ENCODE measurements around the gene ESYT2. TPM values are rescaled to one million over a fixed set of nuclear protein-coding genes. Genes with fewer than 3 reads are reported as not detected.
A peak's percentile ranks its signal among the peaks of the same experiment; 100 is the strongest.

Gene ESYT2
- total and polyA plus RNA-seq, 2 donors (not counting 1 experiment from before 2014, with no cell fraction given) = 66.0 to 93.0 TPM

GRCh38 chr7:158742065-158742821 is 87.1 kb downstream of the ESYT2 start:
- Histone ChIP-seq H3K9me3 (ENCODE audit: control insufficient read depth, insufficient read depth, low read depth, low read length) (no peaks in the 10 kb centered on the region), H3K27me3 (ENCODE audit: control insufficient read depth, insufficient read depth, low read length) (no peaks in the 10 kb centered on the region), H4K20me1 (ENCODE audit: control insufficient read depth, extremely low read depth, insufficient read depth, low read length) (no peaks in the 10 kb centered on the region), H3K36me3 (ENCODE audit: control insufficient read depth, insufficient read depth, low read length) (peaks cover 19% of the 10 kb centered on the region), H3K79me2 (ENCODE audit: control insufficient read depth, insufficient read depth, low read length) (no peaks in the 10 kb centered on the region), H3K9ac (ENCODE audit: insufficient read depth, low read length) (no peak overlapping the region), H2AFZ (ENCODE audit: low read length) (no peak overlapping the region), H3K4me1 (ENCODE audit: control insufficient read depth, extremely low read depth, insufficient read depth, low read length) (peaks cover 11% of the 10 kb centered on the region), H3K4me2 (ENCODE audit: extremely low read depth, insufficient read depth, low read length) (no peak overlapping the region), H3K4me3 (replicated peaks in 1 of 4; ENCODE audit: control extremely low read depth in 1 of 4, insufficient read depth in 1 of 4, low read depth in 3 of 4, low read length in 4 of 4) (no peak overlapping the region), H3K27ac (ENCODE audit: insufficient read depth, low read length) (no peak overlapping the region)
- no peak for DNase-seq (ENCODE audit: low read depth in 2 of 2)
- TF ChIP-seq, protein P1, sequence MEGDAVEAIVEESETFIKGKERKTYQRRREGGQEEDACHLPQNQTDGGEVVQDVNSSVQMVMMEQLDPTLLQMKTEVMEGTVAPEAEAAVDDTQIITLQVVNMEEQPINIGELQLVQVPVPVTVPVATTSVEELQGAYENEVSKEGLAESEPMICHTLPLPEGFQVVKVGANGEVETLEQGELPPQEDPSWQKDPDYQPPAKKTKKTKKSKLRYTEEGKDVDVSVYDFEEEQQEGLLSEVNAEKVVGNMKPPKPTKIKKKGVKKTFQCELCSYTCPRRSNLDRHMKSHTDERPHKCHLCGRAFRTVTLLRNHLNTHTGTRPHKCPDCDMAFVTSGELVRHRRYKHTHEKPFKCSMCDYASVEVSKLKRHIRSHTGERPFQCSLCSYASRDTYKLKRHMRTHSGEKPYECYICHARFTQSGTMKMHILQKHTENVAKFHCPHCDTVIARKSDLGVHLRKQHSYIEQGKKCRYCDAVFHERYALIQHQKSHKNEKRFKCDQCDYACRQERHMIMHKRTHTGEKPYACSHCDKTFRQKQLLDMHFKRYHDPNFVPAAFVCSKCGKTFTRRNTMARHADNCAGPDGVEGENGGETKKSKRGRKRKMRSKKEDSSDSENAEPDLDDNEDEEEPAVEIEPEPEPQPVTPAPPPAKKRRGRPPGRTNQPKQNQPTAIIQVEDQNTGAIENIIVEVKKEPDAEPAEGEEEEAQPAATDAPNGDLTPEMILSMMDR (conservative IDR thresholded peaks at IDR 0.05 in 1 of 2, IDR thresholded peaks at IDR 0.05 in 1 of 2; ENCODE audit: low read depth in 1 of 2, low read length in 2 of 2) = no peak
- no peak for TF ChIP-seq EZH2 (IDR thresholded peaks at IDR 0.05; ENCODE audit: low read length, missing control alignments)

- Histone ChIP-seq H3K9me3 (ENCODE audit: control insufficient read depth, insufficient read depth, low read depth, low read length) (no peaks in the 10 kb centered on the region), H3K4me2 (ENCODE audit: extremely low read depth, insufficient read depth, low read length) (no peak overlapping the region), H3K4me3 (replicated peaks in 1 of 4; ENCODE audit: control extremely low read depth in 1 of 4, insufficient read depth in 1 of 4, low read depth in 3 of 4, low read length in 4 of 4) (no peak overlapping the region), H3K9ac (ENCODE audit: insufficient read depth, low read length) (no peak overlapping the region), H3K36me3 (ENCODE audit: control insufficient read depth, insufficient read depth, low read length) (peaks cover 20% of the 10 kb centered on the region), H3K27me3 (ENCODE audit: control insufficient read depth, insufficient read depth, low read length) (no peaks in the 10 kb centered on the region), H3K79me2 (ENCODE audit: control insufficient read depth, insufficient read depth, low read length) (no peaks in the 10 kb centered on the region), H3K27ac (ENCODE audit: insufficient read depth, low read length) (peak overlapping the region; percentile 42), H2AFZ (ENCODE audit: low read length) (no peak overlapping the region), H3K4me1 (ENCODE audit: control insufficient read depth, extremely low read depth, insufficient read depth, low read length) (peaks cover 11% of the 10 kb centered on the region), H4K20me1 (ENCODE audit: control insufficient read depth, extremely low read depth, insufficient read depth, low read length) (no peaks in the 10 kb centered on the region)
- DNase-seq (ENCODE audit: low read depth in 2 of 2) = no peak
- TF ChIP-seq EZH2 (IDR thresholded peaks at IDR 0.05; ENCODE audit: low read length, missing control alignments) = no peak
- TF ChIP-seq, protein P1 (conservative IDR thresholded peaks at IDR 0.05 in 1 of 2, IDR thresholded peaks at IDR 0.05 in 1 of 2; ENCODE audit: low read depth in 1 of 2, low read length in 2 of 2) = no peak
Measured at GRCh38 chr7:158741294-158741666, 88.0 kb downstream of the ESYT2 start.

- TF ChIP-seq EZH2 (IDR thresholded peaks at IDR 0.05; ENCODE audit: low read length, missing control alignments) = no peak
- TF ChIP-seq, protein P1 (conservative IDR thresholded peaks at IDR 0.05 in 1 of 2, IDR thresholded peaks at IDR 0.05 in 1 of 2; ENCODE audit: low read depth in 1 of 2, low read length in 2 of 2) = peak in 1 of 2 donors; percentile 23
- H4K20me1 ChIP-seq (ENCODE audit: control insufficient read depth, extremely low read depth, insufficient read depth, low read length) = no peaks in the 10 kb centered on the region
- peaks cover 20% of the 10 kb centered on the region for H3K36me3 ChIP-seq (ENCODE audit: control insufficient read depth, insufficient read depth, low read length)
- peak; percentile 91 to 98 for DNase-seq (ENCODE audit: low read depth in 2 of 2)
- no peaks in the 10 kb centered on the region for H3K79me2 ChIP-seq (ENCODE audit: control insufficient read depth, insufficient read depth, low read length)
- peak overlapping the region in 1 of 4 experiments; percentile 10 for H3K4me3 ChIP-seq (replicated peaks in 1 of 4; ENCODE audit: control extremely low read depth in 1 of 4, insufficient read depth in 1 of 4, low read depth in 3 of 4, low read length in 4 of 4)
- H2AFZ ChIP-seq (ENCODE audit: low read length) = no peak overlapping the region
- H3K9me3 ChIP-seq (ENCODE audit: control insufficient read depth, insufficient read depth, low read depth, low read length) = no peaks in the 10 kb centered on the region
- peaks cover 11% of the 10 kb centered on the region for H3K4me1 ChIP-seq (ENCODE audit: control insufficient read depth, extremely low read depth, insufficient read depth, low read length)
- H3K27me3 ChIP-seq (ENCODE audit: control insufficient read depth, insufficient read depth, low read length) = no peaks in the 10 kb centered on the region
- peak overlapping the region; percentile 42 for H3K27ac ChIP-seq (ENCODE audit: insufficient read depth, low read length)
- no peak overlapping the region for H3K9ac ChIP-seq (ENCODE audit: insufficient read depth, low read length)
- H3K4me2 ChIP-seq (ENCODE audit: extremely low read depth, insufficient read depth, low read length) = peak overlapping the region; percentile 11
Measured at GRCh38 chr7:158740657-158741293, 88.5 kb downstream of the ESYT2 start.

Measured in fibroblast of lung (primary cell).